Retinal pigment epithelial cell (primary cell): Measurements from ENCODE around the gene MYO7B.

Experiments used
- DNase-seq: peaks from one replicate; pipeline ENCODE4 v3.0.0-alpha.2; 2010; ENCODE audit warnings: low read depth
- H3K4me3 ChIP-seq: 2 replicates; pipeline ENCODE4 v1.5.1; 2011; ENCODE audit warnings: mild to moderate bottlenecking, low read length, control low read depth, moderate library complexity
- TF ChIP-seq, protein P1 (sequence below): conservative IDR thresholded peaks from 2 replicates; pipeline ENCODE4 v1.5.1; 2011; ENCODE audit warnings: low read depth, low read length, control low read depth, inconsistent platforms

The MYO7B gene

DNA sequence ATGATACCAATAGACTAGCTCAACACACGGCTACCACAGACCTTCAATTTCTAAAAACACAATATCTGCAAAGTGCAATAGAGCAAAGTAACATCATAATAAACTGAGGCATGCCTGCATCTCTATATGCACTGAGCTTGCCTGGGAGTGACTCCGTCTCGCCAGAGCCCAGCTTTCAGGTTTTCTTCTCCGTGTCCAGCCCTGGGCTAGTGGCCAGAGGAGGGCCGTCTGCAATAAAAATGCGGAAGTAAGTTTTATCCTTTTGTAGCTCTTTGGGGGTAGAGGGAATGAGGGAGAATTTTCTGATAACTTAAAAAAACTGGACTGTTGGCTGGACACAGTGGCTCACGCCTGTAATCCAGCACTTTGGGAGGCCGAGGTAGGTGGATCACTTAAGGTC is 69.5 kb downstream of the MYO7B start:
- TF ChIP-seq, protein P1, sequence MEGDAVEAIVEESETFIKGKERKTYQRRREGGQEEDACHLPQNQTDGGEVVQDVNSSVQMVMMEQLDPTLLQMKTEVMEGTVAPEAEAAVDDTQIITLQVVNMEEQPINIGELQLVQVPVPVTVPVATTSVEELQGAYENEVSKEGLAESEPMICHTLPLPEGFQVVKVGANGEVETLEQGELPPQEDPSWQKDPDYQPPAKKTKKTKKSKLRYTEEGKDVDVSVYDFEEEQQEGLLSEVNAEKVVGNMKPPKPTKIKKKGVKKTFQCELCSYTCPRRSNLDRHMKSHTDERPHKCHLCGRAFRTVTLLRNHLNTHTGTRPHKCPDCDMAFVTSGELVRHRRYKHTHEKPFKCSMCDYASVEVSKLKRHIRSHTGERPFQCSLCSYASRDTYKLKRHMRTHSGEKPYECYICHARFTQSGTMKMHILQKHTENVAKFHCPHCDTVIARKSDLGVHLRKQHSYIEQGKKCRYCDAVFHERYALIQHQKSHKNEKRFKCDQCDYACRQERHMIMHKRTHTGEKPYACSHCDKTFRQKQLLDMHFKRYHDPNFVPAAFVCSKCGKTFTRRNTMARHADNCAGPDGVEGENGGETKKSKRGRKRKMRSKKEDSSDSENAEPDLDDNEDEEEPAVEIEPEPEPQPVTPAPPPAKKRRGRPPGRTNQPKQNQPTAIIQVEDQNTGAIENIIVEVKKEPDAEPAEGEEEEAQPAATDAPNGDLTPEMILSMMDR = no peak
- DNase-seq = no peak
- H3K4me3 ChIP-seq = no peak overlapping the region

DNA sequence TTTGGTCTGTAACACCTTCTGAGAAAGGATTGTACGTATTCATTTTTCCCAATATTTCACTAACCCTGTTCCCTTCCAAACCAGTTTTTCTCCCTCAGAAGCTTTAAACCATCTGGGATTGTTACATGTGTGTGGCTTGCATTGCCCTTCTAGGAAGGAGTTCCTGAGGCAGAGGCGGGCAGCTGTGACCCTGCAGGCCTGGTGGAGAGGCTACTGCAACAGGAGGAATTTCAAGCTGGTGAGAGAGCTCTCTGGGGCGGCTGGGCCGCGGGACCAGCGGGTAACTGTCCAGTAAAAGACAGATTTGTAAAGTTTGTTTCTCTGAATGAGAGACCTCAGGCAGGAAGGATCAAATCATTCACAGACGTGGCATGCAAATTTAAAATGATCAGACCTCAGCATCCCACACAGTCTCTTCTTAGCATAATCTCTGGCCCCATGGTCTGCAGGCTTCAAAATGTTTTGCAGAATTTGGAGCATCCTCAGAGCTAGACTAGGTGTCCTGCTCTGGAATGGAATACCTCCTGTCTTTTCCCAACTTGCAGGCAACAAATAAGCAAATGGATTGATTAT is 70.3 kb downstream of the MYO7B start:
- TF ChIP-seq, protein P1 = no peak
- no peak overlapping the region for H3K4me3 ChIP-seq
- DNase-seq = no peak

DNA sequence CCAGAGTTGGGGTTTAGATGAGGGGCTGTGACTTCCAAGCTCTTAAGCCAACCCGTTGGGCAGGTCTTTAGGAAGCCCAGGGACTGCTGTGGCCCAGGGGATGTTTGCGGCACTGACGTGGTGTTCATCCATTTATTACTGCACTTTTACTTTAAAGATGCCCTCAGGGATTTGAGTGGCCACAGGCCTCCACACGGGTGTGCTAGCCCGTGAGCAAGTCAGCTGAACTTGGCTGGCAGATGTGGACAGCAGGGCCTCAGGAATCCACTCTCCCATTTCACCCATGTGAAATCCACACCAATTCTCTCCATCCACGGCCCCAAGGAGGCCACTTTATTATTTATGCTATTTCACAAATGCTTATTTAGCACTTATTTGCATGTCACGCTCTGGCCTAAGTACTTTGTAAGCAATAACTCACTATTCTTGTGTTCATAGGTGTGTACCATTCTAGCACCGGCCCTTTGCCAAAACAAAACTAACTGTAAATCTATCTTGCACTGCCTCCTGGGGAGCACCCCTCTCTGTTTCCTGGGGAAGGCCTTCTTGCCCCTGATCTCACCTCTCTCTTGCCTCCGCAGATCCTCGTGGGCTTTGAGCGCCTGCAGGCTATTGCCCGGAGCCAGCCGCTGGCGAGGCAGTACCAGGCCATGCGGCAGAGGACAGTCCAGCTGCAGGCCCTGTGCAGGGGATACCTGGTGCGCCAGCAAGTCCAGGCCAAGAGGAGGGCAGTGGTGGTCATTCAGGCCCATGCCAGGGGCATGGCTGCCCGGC is 71.3 kb downstream of the MYO7B start:
- DNase-seq = no peak
- H3K4me3 ChIP-seq = no peak overlapping the region
- TF ChIP-seq, protein P1 = no peak

DNA sequence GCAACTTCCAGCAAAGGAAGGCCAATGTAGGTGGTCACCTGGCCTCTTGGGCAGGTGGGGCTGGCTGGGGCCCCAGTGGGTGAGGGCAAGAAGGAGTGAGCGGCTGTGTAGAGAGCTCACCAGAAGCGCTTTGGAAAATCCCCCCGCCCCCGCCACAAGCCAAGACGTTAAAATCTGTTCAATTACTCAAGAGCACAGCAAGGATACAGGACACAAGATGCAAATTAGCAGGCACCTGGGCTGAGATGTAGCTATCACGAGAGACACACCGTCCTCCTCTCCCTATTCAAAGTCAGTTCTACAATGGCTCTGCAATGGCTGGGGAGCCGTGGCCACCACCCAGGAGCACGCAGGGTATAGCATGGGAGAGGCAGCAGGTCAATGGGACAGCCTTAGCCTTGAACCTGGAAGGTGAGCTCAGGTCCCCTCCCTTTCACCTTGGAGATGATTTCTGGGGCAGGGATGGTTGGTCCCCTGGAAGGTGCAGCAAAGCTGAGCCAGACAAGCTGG is 72.0 kb downstream of the MYO7B start:
- H3K4me3 ChIP-seq = no peak overlapping the region
- TF ChIP-seq, protein P1 = no peak
- DNase-seq = no peak

DNA sequence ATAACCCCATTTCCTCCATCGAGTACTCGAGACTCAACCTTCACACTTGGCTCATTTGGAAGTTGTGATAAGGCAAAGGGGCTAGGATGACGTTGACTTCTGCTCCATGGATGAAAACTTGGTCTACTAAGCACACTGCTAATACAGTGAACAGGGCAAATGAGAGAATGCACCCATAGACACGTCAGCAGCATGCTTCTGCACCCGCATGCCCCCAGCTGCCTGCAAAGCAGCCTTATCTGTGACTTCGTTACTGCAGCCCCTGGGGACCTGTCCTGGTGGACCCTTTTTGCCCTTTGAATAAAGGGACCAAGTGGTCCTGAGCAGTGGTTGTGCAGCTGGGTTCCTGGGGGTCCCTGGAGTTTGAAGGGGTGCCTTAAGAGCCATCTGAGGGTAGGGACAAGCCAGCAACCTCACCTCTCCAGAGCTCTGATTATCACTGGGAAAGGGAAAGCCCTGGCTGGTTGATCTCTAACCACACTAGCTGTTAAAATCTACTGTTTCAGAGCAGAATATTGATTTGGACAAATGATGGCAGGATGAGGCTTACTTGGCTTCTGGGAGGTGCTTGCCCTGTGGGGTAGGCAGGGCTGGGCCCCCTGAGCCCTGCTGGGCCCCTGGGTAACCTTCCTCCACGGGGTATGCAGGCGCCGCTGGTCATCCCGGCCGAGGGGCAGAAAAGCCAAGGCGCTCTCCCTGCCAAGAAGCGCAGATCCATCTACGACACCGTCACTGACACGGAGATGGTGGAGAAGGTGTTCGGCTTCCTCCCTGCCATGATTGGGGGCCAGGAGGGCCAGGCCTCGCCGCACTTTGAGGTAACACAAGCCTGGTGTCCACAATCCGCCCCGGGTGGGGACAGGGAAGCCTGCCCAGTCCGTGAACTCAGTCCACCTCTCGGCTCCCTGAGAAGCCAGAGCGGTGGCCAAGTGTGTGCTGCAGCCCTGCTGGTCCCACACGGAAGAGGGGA is 72.9 kb downstream of the MYO7B start:
- TF ChIP-seq, protein P1 = no peak
- DNase-seq = no peak
- H3K4me3 ChIP-seq = no peak overlapping the region

DNA sequence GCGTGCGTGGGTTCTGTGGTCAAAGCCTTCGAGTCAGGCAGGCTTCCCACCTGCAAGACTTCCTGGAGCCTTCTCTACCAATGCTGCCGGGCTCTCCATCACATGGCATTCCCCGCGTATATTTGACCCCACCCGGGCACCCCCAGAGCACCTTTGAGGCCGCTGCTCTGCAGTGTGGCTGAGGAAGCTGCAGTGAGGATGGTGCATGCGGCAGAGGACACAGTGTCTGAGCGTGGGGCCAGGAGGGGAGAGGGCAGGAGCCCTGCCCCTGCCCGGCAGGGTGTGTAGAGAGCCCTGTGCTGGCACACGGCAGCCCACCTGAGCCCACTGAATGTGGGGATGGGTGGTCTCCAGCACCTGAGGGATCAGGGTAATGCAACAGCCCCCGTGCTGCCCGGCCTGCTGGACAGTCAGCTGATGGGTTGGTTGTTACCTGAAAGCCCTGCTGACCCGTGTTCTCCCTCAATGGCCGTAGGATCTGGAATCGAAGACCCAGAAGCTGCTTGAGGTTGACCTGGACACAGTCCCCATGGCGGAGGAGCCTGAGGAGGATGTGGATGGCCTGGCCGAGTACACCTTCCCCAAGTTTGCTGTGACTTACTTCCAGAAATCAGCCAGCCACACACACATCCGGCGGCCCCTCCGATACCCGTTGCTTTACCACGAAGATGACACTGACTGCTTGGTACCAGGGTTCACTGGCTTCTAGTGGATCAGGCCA is 73.7 kb downstream of the MYO7B start:
- TF ChIP-seq, protein P1 = no peak
- no peak overlapping the region for H3K4me3 ChIP-seq
- DNase-seq = no peak
